PC-3 (cell line): ENCODE results near the gene PRDM11. TPM values are rescaled to one million over a fixed set of nuclear protein-coding genes. Genes with fewer than 3 reads are reported as not detected.

Source experiments
- ATAC-seq: fragments of 200-7000 bp; cut with Tn5 transposase; 2 replicates; pipeline ENCODE4 v1.9.1; 2020; ENCODE audit warnings: mild to moderate bottlenecking, moderate library complexity
- BruUV-seq: library from RNA; stranded (reverse); fragments of 400-500 nt; replicated peaks from 2 replicates; lab custom pipeline; 2021; lab: Mats Ljungman, UMichigan
- CTCF ChIA-PET: fragments of 300-600 bp; sonication (Branson Sonifier 250); formaldehyde crosslinking; loops from one replicate; lab custom pipeline; 2022; ENCODE audit warnings: antibody characterized with exemption; lab: Charles Lee
- POLR2A ChIA-PET: fragments of 300-600 bp; sonication (Branson Sonifier 250); formaldehyde crosslinking; loops from one replicate; lab custom pipeline; 2022; ENCODE audit warnings: antibody characterized with exemption; ENCODE audit not compliant: unreplicated experiment; lab: Charles Lee
- DNase-seq: peaks from one replicate; pipeline ENCODE4 v3.0.0-alpha.2; 2015
- H2AFZ ChIP-seq: fragments of 300-600 bp; sonication (generic); 2 replicates; pipeline ENCODE4 v1.6.0; 2016; ENCODE audit warnings: antibody characterized with exemption, low read length
- H3F3A ChIP-seq: fragments of 300-600 bp; sonication (generic); one replicate; pipeline ENCODE4 v1.6.0; 2017; ENCODE audit warnings: antibody characterized with exemption, low read length, control low read depth, mild to moderate bottlenecking; ENCODE audit not compliant: unreplicated experiment
- H3K27ac ChIP-seq: fragments of 300-600 bp; sonication (generic); 2 replicates; pipeline ENCODE4 v1.5.1; 2016; ENCODE audit warnings: mild to moderate bottlenecking, low read length
- H3K27me3 ChIP-seq: fragments of 300-600 bp; sonication (generic); 2 replicates; pipeline ENCODE4 v1.6.1; 2016; ENCODE audit warnings: low read length, mixed read lengths
- H3K36me3 ChIP-seq: fragments of 300-600 bp; sonication (generic); 2 replicates; pipeline ENCODE4 v1.6.1; 2016; ENCODE audit warnings: low read depth, mixed run types, low read length, mixed read lengths
- H3K4me1 ChIP-seq: fragments of 300-600 bp; sonication (generic); 2 replicates; pipeline ENCODE4 v1.5.1; 2016; ENCODE audit warnings: low read length; ENCODE audit not compliant: insufficient read depth
- H3K4me2 ChIP-seq: fragments of 300-600 bp; sonication (generic); 2 replicates; pipeline ENCODE4 v1.6.0; 2016; ENCODE audit warnings: low read length
- H3K4me3 ChIP-seq: fragments of 300-600 bp; sonication (generic); 2 replicates; pipeline ENCODE4 v1.5.1; 2016; ENCODE audit warnings: mild to moderate bottlenecking, low read length, mixed read lengths
- H3K79me2 ChIP-seq: fragments of 300-600 bp; sonication (generic); 2 replicates; pipeline ENCODE4 v1.6.1; 2017; ENCODE audit warnings: low read length, mixed read lengths
- H3K9ac ChIP-seq: fragments of 300-600 bp; sonication (generic); 2 replicates; pipeline ENCODE4 v1.6.0; 2016; ENCODE audit warnings: mild to moderate bottlenecking, low read length
- H3K9me2 ChIP-seq: fragments of 300-600 bp; sonication (generic); replicated peaks from 2 replicates; pipeline ENCODE4 v1.6.1; 2016; ENCODE audit warnings: mixed run types, low read length, mixed read lengths
- H3K9me3 ChIP-seq: fragments of 300-600 bp; sonication (generic); 2 replicates; pipeline ENCODE4 v1.6.1; 2016; ENCODE audit warnings: low read length, mixed read lengths
- H4K20me1 ChIP-seq: fragments of 300-600 bp; sonication (generic); 2 replicates; pipeline ENCODE4 v1.6.1; 2016; ENCODE audit warnings: low read length, mixed read lengths
- EZH2 ChIP-seq: fragments of 300-600 bp; sonication (generic); IDR thresholded peaks from one replicate; pipeline ENCODE4 v1.6.1; 2017; ENCODE audit warnings: antibody characterized with exemption, mild to moderate bottlenecking, low read length; ENCODE audit not compliant: unreplicated experiment
- EZH2phosphoT487 ChIP-seq: fragments of 300-600 bp; sonication (generic); IDR thresholded peaks from 2 replicates; pipeline ENCODE4 v1.6.1; 2018; ENCODE audit warnings: mild to moderate bottlenecking, antibody characterized with exemption, low read length, borderline replicate concordance
- intact Hi-C: fragments of 100-400 bp; cut with micrococcal nuclease; formaldehyde crosslinking; loops from 2 replicates; pipeline ENCODE4 v1.9.0; 2023
- total RNA-seq: library from RNA; depleted of rRNA; stranded (reverse); fragments of >200 nt; gene quantifications from 2 replicates; pipeline ENCODE4 v1.2.3, GENCODE V29; 2014
- TF ChIP-seq, protein P1 (sequence below): fragments of 300-600 bp; sonication (generic); conservative IDR thresholded peaks from 2 replicates; pipeline ENCODE4 v1.5.1; 2017; ENCODE audit warnings: antibody characterized with exemption, low read depth, mild to moderate bottlenecking, low read length

Gene PRDM11
- total RNA-seq, 1 experiment from 2014 or later: 5.0 TPM

DNA sequence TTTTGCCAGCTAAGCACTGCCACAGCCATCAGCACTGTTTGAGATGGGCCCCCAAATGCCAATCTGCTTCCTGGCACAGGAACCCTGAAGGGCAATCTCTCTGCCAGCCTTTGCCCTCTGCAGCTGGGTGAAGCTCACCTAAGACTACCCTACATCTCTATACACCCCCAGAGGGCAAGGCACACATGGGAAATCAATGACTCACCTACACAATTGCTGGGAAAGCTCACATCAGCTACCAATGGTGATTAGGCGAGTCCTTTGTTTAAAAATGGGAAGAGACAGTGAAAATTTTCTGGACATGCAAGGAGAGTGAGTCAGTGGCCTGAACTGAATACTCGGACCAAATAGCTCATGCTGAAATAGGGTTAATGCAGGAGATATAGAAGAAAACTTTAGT, 12.6 kb upstream of the PRDM11 start:
- H3K4me3 ChIP-seq: no peak overlapping the region
- H3K9me3 ChIP-seq: no peaks in the 10 kb centered on the region
- H2AFZ ChIP-seq: no peak overlapping the region
- POLR2A ChIA-PET: no interaction called here
- H3K27ac ChIP-seq: no peak overlapping the region
- CTCF ChIA-PET: no interaction called here
- no peak overlapping the region for H3K4me2 ChIP-seq
- DNase-seq (no peak), ATAC-seq (no peak)
- no peaks in the 10 kb centered on the region for H3F3A ChIP-seq
- H3K36me3 ChIP-seq: no peaks in the 10 kb centered on the region
- no peaks in the 10 kb centered on the region for H3K4me1 ChIP-seq
- no peaks in the 10 kb centered on the region for H3K9me2 ChIP-seq
- intact Hi-C loops: no loop called here
- H4K20me1 ChIP-seq: no peaks in the 10 kb centered on the region
- H3K9ac ChIP-seq: no peak overlapping the region
- H3K27me3 ChIP-seq: peaks cover 43% of the 10 kb centered on the region
- BruUV-seq: no TSS peak
- no peaks in the 10 kb centered on the region for H3K79me2 ChIP-seq
- TF ChIP-seq, protein P1, sequence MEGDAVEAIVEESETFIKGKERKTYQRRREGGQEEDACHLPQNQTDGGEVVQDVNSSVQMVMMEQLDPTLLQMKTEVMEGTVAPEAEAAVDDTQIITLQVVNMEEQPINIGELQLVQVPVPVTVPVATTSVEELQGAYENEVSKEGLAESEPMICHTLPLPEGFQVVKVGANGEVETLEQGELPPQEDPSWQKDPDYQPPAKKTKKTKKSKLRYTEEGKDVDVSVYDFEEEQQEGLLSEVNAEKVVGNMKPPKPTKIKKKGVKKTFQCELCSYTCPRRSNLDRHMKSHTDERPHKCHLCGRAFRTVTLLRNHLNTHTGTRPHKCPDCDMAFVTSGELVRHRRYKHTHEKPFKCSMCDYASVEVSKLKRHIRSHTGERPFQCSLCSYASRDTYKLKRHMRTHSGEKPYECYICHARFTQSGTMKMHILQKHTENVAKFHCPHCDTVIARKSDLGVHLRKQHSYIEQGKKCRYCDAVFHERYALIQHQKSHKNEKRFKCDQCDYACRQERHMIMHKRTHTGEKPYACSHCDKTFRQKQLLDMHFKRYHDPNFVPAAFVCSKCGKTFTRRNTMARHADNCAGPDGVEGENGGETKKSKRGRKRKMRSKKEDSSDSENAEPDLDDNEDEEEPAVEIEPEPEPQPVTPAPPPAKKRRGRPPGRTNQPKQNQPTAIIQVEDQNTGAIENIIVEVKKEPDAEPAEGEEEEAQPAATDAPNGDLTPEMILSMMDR: no peak
- no peak for TF ChIP-seq EZH2phosphoT487

DNA sequence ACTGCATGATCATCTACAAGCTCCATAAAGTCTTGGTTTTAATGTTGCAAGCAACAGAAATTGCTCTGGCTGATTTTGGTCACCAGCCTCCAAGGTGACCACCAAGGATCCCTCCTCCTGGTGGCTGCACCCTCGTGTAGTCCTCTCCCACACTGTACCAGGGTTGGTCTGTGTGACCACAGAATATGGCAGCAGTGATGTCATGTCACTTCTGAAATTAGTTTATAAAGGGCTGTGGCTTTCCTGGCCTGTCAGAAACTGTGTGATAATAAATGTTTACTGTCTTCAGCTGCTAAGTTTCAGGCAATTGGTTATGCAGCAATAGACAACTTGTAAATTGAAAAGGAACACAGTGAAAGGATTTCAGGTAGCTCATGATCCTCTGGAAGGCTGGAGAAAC, 5.3 kb upstream of the PRDM11 start:
- no peak overlapping the region for H3K4me3 ChIP-seq
- intact Hi-C loops: no loop called here
- DNase-seq (no peak), ATAC-seq (no peak)
- H3K4me2 ChIP-seq: no peak overlapping the region
- no peak overlapping the region for H3K27ac ChIP-seq
- BruUV-seq: no TSS peak
- H3K9ac ChIP-seq: no peak overlapping the region
- H3F3A ChIP-seq: no peaks in the 10 kb centered on the region
- H4K20me1 ChIP-seq: no peaks in the 10 kb centered on the region
- no peaks in the 10 kb centered on the region for H3K9me2 ChIP-seq
- no peaks in the 10 kb centered on the region for H3K9me3 ChIP-seq
- H3K4me1 ChIP-seq: peaks cover 5% of the 10 kb centered on the region
- H3K36me3 ChIP-seq: no peaks in the 10 kb centered on the region
- H2AFZ ChIP-seq: no peak overlapping the region
- ChIA-PET POLR2A (no interaction called here), CTCF (no interaction called here)
- TF ChIP-seq, protein P1: no peak
- no peak for TF ChIP-seq EZH2
- TF ChIP-seq EZH2phosphoT487: no peak
- peaks cover 15% of the 10 kb centered on the region for H3K27me3 ChIP-seq
- no peaks in the 10 kb centered on the region for H3K79me2 ChIP-seq

DNA sequence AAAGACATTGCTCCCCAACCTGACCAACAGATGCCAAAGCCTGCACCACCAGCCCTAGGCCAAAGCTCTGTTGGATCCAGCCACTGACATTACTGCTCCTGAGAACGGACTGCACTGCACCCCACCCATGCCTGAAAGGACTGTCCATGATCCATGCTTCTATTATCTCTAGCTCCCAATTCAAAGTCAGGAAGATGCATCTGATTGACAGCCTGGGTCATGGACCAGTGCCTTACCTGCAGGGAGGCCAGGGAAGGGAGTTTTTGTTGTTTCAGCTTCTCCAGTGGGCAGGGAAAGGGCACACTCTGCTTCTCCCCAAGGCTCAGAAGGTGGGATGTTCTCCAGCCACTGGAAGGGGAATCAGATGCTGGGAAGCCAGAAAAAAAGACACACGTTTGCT, 4.8 kb upstream of the PRDM11 start:
- intact Hi-C loops: no loop called here
- ATAC-seq (no peak), DNase-seq (no peak)
- Histone ChIP-seq H3K4me1 (peaks cover 6% of the 10 kb centered on the region), H3K4me3 (no peak overlapping the region), H3K27me3 (peaks cover 15% of the 10 kb centered on the region), H4K20me1 (no peaks in the 10 kb centered on the region), H3K9me2 (no peaks in the 10 kb centered on the region), H3K4me2 (no peak overlapping the region), H3K36me3 (no peaks in the 10 kb centered on the region), H3K79me2 (no peaks in the 10 kb centered on the region), H2AFZ (no peak overlapping the region), H3K9me3 (no peaks in the 10 kb centered on the region), H3K9ac (no peak overlapping the region), H3F3A (no peaks in the 10 kb centered on the region), H3K27ac (no peak overlapping the region)
- BruUV-seq: no TSS peak
- ChIA-PET CTCF (no interaction called here), POLR2A (no interaction called here)
- TF ChIP-seq, protein P1: no peak
- TF ChIP-seq EZH2 (no peak), EZH2phosphoT487 (no peak)
